K562 (cell line): ENCODE measurements around the gene RMND5B. TPM values are rescaled to one million over a fixed set of nuclear protein-coding genes. Genes with fewer than 3 reads are reported as not detected.

Experiments
- ATF7 ChIP-seq: fragments of 450-650 bp; IDR thresholded peaks from 2 replicates; pipeline ENCODE4 v1.7.1; 2014; ENCODE audit warnings: mild to moderate bottlenecking, moderate library complexity
- CUX1 ChIP-seq: fragments of 200-800 bp; sonication (Bioruptor generic); IDR thresholded peaks from 2 replicates; pipeline ENCODE4 v1.6.1; 2016; ENCODE audit warnings: missing genetic modification characterization, missing compliant biosample characterization
- GABPB1 ChIP-seq: sonication (generic); formaldehyde crosslinking; IDR thresholded peaks from 2 replicates; pipeline ENCODE4 v1.8.0; 2022; ENCODE audit warnings: mild to moderate bottlenecking, missing genetic modification reagents
- HDAC3 ChIP-seq: fragments of 450-650 bp; IDR thresholded peaks from 2 replicates; pipeline ENCODE4 v1.6.1; 2018; ENCODE audit warnings: borderline replicate concordance, mild to moderate bottlenecking, moderate library complexity; ENCODE audit not compliant: partially characterized antibody
- IFI16 ChIP-seq: fragments of 250-450 bp; sonication (Bioruptor Pico); IDR thresholded peaks from 2 replicates; pipeline ENCODE4 v2.1.2; 2022; ENCODE audit warnings: mild to moderate bottlenecking, inconsistent platforms
- LCOR ChIP-seq: sonication (generic); formaldehyde crosslinking; IDR thresholded peaks from 2 replicates; pipeline ENCODE4 v1.8.0; 2022; ENCODE audit warnings: mild to moderate bottlenecking, missing genetic modification reagents
- MAZ ChIP-seq, 2 experiments: fragments of 450-650 bp in 1 of 2; sonication (generic) in 1 of 2; formaldehyde crosslinking; IDR thresholded peaks in 1 of 2; conservative IDR thresholded peaks in 1 of 2; 2 replicates each; pipeline versions ENCODE4 v1.4.0 to v1.5.0; 2020; ENCODE audit warnings: mild to moderate bottlenecking in 1 of 2, missing genetic modification reagents in 1 of 2
- NONO ChIP-seq, 2 experiments: fragments of 200-400 bp in 1 of 2; fragments of 450-650 bp in 1 of 2; formaldehyde crosslinking in 1 of 2; IDR thresholded peaks; 2 replicates each; pipeline ENCODE4 v1.6.1; 2017; ENCODE audit warnings: low read depth in 2 of 2, mild to moderate bottlenecking in 2 of 2, moderate library complexity in 2 of 2, low read length in 1 of 2
- STAG1 ChIP-seq: sonication (generic); formaldehyde crosslinking; IDR thresholded peaks from 2 replicates; pipeline ENCODE4 v1.5.0; 2020; ENCODE audit warnings: missing genetic modification reagents, borderline replicate concordance
- ZFX ChIP-seq: sonication (generic); formaldehyde crosslinking; IDR thresholded peaks from 2 replicates; pipeline ENCODE4 v1.8.0; 2022; ENCODE audit warnings: mild to moderate bottlenecking, missing genetic modification reagents, moderate library complexity
- ZNF512 ChIP-seq: IDR thresholded peaks from 2 replicates; pipeline ENCODE4 v1.6.1; 2016; ENCODE audit warnings: missing genetic modification characterization, missing compliant biosample characterization
- polyA plus RNA-seq, 8 experiments: library from polyadenylated mRNA; depleted of rRNA in 4 of 8; stranded (reverse) in 5 of 8; unstranded in 3 of 8; fragments of >200 nt; fragmentation: Nextera tagmentation in 2 of 8; fragmentation: Illumina TruSeq in 1 of 8; extraction: Ambion mirVana in 2 of 8; extraction: Trizol in 1 of 8; gene quantifications; 2 replicates each; pipeline versions ENCODE4 v1.2.1 to v1.2.3, GENCODE V29; 2011 to 2014; ENCODE audit warnings: inconsistent platforms in 1 of 8, missing spikeins in 1 of 8
- total RNA-seq, 7 experiments: library from RNA; depleted of rRNA in 6 of 7; stranded (reverse); fragments of >200 nt in 6 of 7; fragmentation: Illumina TruSeq in 2 of 7; extraction: Trizol in 2 of 7; gene quantifications; 2 replicates each; pipeline versions ENCODE4 v1.2.1 to v1.2.3, GENCODE V29; 2011 to 2021; ENCODE audit warnings: low replicate concordance in 1 of 7
- TF ChIP-seq, protein P1 (sequence below): sonication (generic); formaldehyde crosslinking; IDR thresholded peaks from 2 replicates; pipeline ENCODE4 v1.8.0; 2022; ENCODE audit warnings: mild to moderate bottlenecking, missing genetic modification reagents
- TF ChIP-seq, protein P2 (sequence below), 2 experiments: fragments of 150-350 bp in 1 of 2; IDR thresholded peaks; 2 replicates each; pipeline ENCODE4 v1.6.1; 2012 to 2016; ENCODE audit warnings: low read depth in 2 of 2, low read length in 2 of 2, mild to moderate bottlenecking in 1 of 2, moderate library complexity in 1 of 2

RMND5B gene
- total and polyA plus RNA-seq, 9 of the 15 experiments (the other 6 are each of a cell fraction or from before 2014, with no cell fraction given) = 2.6 to 57.0 (median 28.3) TPM

- TF ChIP-seq CUX1 (CRISPR knock-in tag) = no peak
- TF ChIP-seq, protein P1, sequence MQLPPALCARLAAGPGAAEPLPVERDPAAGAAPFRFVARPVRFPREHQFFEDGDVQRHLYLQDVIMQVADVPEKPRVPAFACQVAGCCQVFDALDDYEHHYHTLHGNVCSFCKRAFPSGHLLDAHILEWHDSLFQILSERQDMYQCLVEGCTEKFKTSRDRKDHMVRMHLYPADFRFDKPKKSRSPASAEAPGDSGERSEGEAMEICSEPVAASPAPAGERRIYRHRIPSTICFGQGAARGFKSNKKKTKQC (CRISPR knock-in tag) = 0 out of 2 replicates have a peak, but pooled peaks have one; percentile 47
- no peak for TF ChIP-seq IFI16 (CRISPR knock-in tag)
- 0 out of 4 replicates have a peak, but pooled peaks of 1 of the 2 experiments have one; percentile 19 for TF ChIP-seq NONO (IDR thresholded peaks at IDR 0.05; ENCODE audit: low read depth in 2 of 2, low read length in 1 of 2)
- TF ChIP-seq GABPB1 (CRISPR knock-in tag) = peak; percentile 63
- peak; percentile 97 for TF ChIP-seq STAG1 (CRISPR knock-in tag)
- peak; percentile 47 to 71 for TF ChIP-seq MAZ (CRISPR knock-in tag; conservative IDR thresholded peaks at IDR 0.05 in 1 of 2, IDR thresholded peaks at IDR 0.05 in 1 of 2)
- no peak for TF ChIP-seq ATF7
- no peak for TF ChIP-seq HDAC3
- no peak for TF ChIP-seq ZFX (CRISPR knock-in tag)
- TF ChIP-seq, protein P2, sequence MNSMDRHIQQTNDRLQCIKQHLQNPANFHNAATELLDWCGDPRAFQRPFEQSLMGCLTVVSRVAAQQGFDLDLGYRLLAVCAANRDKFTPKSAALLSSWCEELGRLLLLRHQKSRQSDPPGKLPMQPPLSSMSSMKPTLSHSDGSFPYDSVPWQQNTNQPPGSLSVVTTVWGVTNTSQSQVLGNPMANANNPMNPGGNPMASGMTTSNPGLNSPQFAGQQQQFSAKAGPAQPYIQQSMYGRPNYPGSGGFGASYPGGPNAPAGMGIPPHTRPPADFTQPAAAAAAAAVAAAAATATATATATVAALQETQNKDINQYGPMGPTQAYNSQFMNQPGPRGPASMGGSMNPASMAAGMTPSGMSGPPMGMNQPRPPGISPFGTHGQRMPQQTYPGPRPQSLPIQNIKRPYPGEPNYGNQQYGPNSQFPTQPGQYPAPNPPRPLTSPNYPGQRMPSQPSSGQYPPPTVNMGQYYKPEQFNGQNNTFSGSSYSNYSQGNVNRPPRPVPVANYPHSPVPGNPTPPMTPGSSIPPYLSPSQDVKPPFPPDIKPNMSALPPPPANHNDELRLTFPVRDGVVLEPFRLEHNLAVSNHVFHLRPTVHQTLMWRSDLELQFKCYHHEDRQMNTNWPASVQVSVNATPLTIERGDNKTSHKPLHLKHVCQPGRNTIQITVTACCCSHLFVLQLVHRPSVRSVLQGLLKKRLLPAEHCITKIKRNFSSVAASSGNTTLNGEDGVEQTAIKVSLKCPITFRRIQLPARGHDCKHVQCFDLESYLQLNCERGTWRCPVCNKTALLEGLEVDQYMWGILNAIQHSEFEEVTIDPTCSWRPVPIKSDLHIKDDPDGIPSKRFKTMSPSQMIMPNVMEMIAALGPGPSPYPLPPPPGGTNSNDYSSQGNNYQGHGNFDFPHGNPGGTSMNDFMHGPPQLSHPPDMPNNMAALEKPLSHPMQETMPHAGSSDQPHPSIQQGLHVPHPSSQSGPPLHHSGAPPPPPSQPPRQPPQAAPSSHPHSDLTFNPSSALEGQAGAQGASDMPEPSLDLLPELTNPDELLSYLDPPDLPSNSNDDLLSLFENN (IDR thresholded peaks at IDR 0.05; ENCODE audit: low read depth in 2 of 2, low read length in 2 of 2) = no peak
- TF ChIP-seq LCOR (CRISPR knock-in tag) = peak; percentile 31; the same call in 1 of the 2 replicates
- TF ChIP-seq ZNF512 (tag) = peak; percentile 98
Observed at GRCh38 chr5:178163772-178164735, 33.2 kb downstream of the RMND5B start (continued).
